ENCODE results near the gene SMYD4.

DNA sequence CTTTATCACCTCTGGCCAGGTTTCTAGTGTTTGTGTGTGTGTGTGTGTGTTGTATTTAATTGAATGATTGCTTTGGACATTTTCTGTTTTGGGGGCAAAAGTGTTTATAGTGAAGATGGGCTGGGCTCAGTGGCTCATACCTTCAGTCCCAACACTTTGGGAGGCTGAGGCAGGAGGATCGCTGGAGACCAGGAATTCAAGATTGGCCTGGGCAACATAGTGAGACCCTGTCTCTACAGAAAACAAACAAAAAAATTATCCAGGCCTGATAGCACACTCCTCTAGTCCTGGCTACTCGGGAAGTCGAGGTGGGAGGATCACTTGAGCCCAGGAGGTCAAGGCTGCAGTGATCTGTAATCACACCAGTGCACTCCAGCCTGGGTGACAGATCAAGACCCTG is 37.6 kb upstream of the SMYD4 start:
- TF ChIP-seq, protein P1, sequence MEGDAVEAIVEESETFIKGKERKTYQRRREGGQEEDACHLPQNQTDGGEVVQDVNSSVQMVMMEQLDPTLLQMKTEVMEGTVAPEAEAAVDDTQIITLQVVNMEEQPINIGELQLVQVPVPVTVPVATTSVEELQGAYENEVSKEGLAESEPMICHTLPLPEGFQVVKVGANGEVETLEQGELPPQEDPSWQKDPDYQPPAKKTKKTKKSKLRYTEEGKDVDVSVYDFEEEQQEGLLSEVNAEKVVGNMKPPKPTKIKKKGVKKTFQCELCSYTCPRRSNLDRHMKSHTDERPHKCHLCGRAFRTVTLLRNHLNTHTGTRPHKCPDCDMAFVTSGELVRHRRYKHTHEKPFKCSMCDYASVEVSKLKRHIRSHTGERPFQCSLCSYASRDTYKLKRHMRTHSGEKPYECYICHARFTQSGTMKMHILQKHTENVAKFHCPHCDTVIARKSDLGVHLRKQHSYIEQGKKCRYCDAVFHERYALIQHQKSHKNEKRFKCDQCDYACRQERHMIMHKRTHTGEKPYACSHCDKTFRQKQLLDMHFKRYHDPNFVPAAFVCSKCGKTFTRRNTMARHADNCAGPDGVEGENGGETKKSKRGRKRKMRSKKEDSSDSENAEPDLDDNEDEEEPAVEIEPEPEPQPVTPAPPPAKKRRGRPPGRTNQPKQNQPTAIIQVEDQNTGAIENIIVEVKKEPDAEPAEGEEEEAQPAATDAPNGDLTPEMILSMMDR (IDR thresholded peaks at IDR 0.05; ENCODE audit: poor library complexity, severe bottlenecking): no peak
- TF ChIP-seq EZH2 (IDR thresholded peaks at IDR 0.05; ENCODE audit: borderline replicate concordance, insufficient read depth, low read length, poor library complexity, severe bottlenecking): no peak
- no peak for TF ChIP-seq EP300 (conservative IDR thresholded peaks at IDR 0.05; ENCODE audit: poor library complexity, severe bottlenecking)

Measured in neural cell (in vitro differentiated cells).